Embryonic facial prominence (tissue), 1 donor: Measurements from ENCODE around the gene COX14.

ENCODE experiments used
- DNase-seq: peaks from one replicate; pipeline ENCODE4 v3.0.0-alpha.2; 2016; ENCODE audit errors: extremely low spot score

The COX14 gene

GRCh38 chr12:50084775-50085614, 27.0 kb upstream of the COX14 start, which contains the start of gene SMARCD1:
Gene SMARCD1 (plus strand): TSS chr12:50085342. CDS start chr12:50085370, 28 bp downstream.
- DNase-seq = peak; percentile 91

GRCh38 chr12:50085615-50086072, 26.4 kb upstream of the COX14 start:
- no peak for DNase-seq

GRCh38 chr12:50086148-50086547, 25.9 kb upstream of the COX14 start:
- DNase-seq = no peak

- DNase-seq = no peak
These were observed 24.9 kb upstream of the COX14 start for GRCh38 chr12:50087151-50087550.

GRCh38 chr12:50087995-50088394, 24.0 kb upstream of the COX14 start:
- no peak for DNase-seq

- no peak for DNase-seq
These were observed 23.3 kb upstream of the COX14 start for GRCh38 chr12:50088577-50089335.

- DNase-seq = no peak
These were observed 22.3 kb upstream of the COX14 start for GRCh38 chr12:50089730-50090129.

- no peak for DNase-seq
These were observed 21.6 kb upstream of the COX14 start for GRCh38 chr12:50090391-50090790.

GRCh38 chr12:50097952-50098351, 14.1 kb upstream of the COX14 start:
- no peak for DNase-seq

GRCh38 chr12:50099302-50100008, 12.6 kb upstream of the COX14 start:
- DNase-seq = no peak

GRCh38 chr12:50100561-50100960, 11.5 kb upstream of the COX14 start:
- DNase-seq = no peak

- no peak for DNase-seq
These were observed 10.4 kb upstream of the COX14 start for GRCh38 chr12:50101663-50102062.

GRCh38 chr12:50102131-50102531, 9.9 kb upstream of the COX14 start:
- DNase-seq = no peak

- DNase-seq = no peak
These were observed 9.3 kb upstream of the COX14 start for GRCh38 chr12:50102646-50103309.

- DNase-seq = no peak
These were observed 8.7 kb upstream of the COX14 start for GRCh38 chr12:50103351-50103750.

- no peak for DNase-seq
These were observed 8.2 kb upstream of the COX14 start, which contains the start of gene GPD1 for GRCh38 chr12:50103767-50104321. Gene GPD1 (plus strand): TSS chr12:50104008. CDS start chr12:50104051, 43 bp downstream.

- DNase-seq = no peak
These were observed 7.3 kb upstream of the COX14 start for GRCh38 chr12:50104417-50105366.

GRCh38 chr12:50105913-50106450, 6.1 kb upstream of the COX14 start:
- DNase-seq = no peak

GRCh38 chr12:50106907-50107306, 5.1 kb upstream of the COX14 start:
- no peak for DNase-seq
